Stimulated activated CD4-positive, alpha-beta T cell treated with anti-CD3 and anti-CD28 coated beads, Interleukin-4, amount 100 ng/mL, for 4 hours (primary cell): ENCODE measurements around the gene SH3BGRL2.

Experiments
- DNase-seq, 2 experiments: peaks; one replicate each; pipeline ENCODE4 v3.0.0-alpha.2; 2020

Gene SH3BGRL2

GRCh38 chr6:79630883-79631692 is at the start of gene SH3BGRL2:
SH3BGRL2 (plus strand) TSS chr6:79631329; CDS start chr6:79631462, 133 bp downstream.
- peak; percentile 4 to 20 for DNase-seq

- DNase-seq: no peak
Observed at GRCh38 chr6:79584332-79584731, 46.8 kb upstream of the SH3BGRL2 start.

- DNase-seq: no peak
Observed at GRCh38 chr6:79586548-79586947, 44.6 kb upstream of the SH3BGRL2 start.

- no peak for DNase-seq
Observed at GRCh38 chr6:79589701-79590100, 41.4 kb upstream of the SH3BGRL2 start.

GRCh38 chr6:79597155-79597554 is 34.0 kb upstream of the SH3BGRL2 start:
- no peak for DNase-seq

- no peak for DNase-seq
Observed at GRCh38 chr6:79598012-79598411, 33.1 kb upstream of the SH3BGRL2 start.

- no peak for DNase-seq
Observed at GRCh38 chr6:79599725-79600259, 31.3 kb upstream of the SH3BGRL2 start.

- DNase-seq: no peak
Observed at GRCh38 chr6:79600313-79600712, 30.8 kb upstream of the SH3BGRL2 start.

GRCh38 chr6:79600812-79601609 is 30.1 kb upstream of the SH3BGRL2 start:
- DNase-seq: no peak

- DNase-seq: no peak
Observed at GRCh38 chr6:79602859-79603258, 28.3 kb upstream of the SH3BGRL2 start.

- no peak for DNase-seq
Observed at GRCh38 chr6:79604583-79605037, 26.5 kb upstream of the SH3BGRL2 start.

- DNase-seq: no peak
Observed at GRCh38 chr6:79605061-79605460, 26.1 kb upstream of the SH3BGRL2 start.

- DNase-seq: no peak
Observed at GRCh38 chr6:79605968-79606764, 25.0 kb upstream of the SH3BGRL2 start.

GRCh38 chr6:79607000-79607399 is 24.1 kb upstream of the SH3BGRL2 start:
- no peak for DNase-seq

GRCh38 chr6:79608334-79609224 is 22.6 kb upstream of the SH3BGRL2 start:
- DNase-seq: no peak

- DNase-seq: no peak
Observed at GRCh38 chr6:79609225-79609595, 21.9 kb upstream of the SH3BGRL2 start.

GRCh38 chr6:79610306-79611009 is 20.7 kb upstream of the SH3BGRL2 start:
- DNase-seq: no peak

- DNase-seq: no peak
Observed at GRCh38 chr6:79612457-79612856, 18.7 kb upstream of the SH3BGRL2 start.

GRCh38 chr6:79612918-79613317 is 18.2 kb upstream of the SH3BGRL2 start:
- no peak for DNase-seq

- DNase-seq: no peak
Observed at GRCh38 chr6:79613912-79614311, 17.2 kb upstream of the SH3BGRL2 start.
